Measurements from ENCODE around the gene SNX14.

SNX14 gene

DNA sequence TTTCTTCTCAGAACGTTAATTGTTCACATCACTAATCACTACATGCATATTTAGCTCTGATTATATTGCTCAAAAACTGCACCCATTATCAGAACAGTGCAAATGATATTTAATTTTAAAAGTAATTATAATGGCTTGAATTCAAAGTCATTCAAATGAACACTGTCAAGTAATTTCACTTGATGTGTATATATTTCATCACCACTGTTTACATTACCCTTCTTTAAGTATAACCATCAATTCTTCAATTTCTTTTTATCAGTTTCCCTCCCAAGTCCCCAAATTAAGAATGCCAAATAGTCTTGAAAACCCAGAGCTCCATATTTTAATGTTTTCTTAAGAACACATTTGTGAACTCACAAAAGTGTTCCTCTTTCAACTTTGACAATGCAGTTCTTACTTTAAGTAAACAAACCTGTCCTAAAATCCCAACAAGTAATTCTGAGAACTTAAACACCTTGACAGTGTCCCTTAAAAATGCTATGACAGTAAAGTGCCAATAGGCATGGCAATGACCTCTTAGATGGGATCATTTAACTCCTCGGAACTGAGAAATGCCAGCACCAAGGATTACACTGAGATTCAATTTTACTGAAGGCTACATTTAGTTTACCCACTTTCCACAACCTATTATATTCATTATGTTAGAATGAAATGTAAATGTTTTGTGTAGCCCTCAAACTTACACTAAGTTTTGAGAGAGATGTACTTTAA is 16.7 kb upstream of the SNX14 start:
- no peaks in the 10 kb centered on the region for H3K9me2 ChIP-seq (replicated peaks; ENCODE audit: insufficient read depth, low read length)
- no peak overlapping the region for H3K4me2 ChIP-seq (ENCODE audit: low read depth, low read length)
- DNase-seq, result no peak
- no peaks in the 10 kb centered on the region for H4K20me1 ChIP-seq (ENCODE audit: insufficient read depth, low read length)
- TF ChIP-seq EZH2 (optimal IDR thresholded peaks at IDR 0.05; ENCODE audit: low read depth, low read length), result no peak
- TF ChIP-seq CTCF (IDR thresholded peaks at IDR 0.05; ENCODE audit: low read length), result no peak
- no peak for TF ChIP-seq EZH2phosphoT487 (IDR thresholded peaks at IDR 0.05; ENCODE audit: low read length)
- H3K9ac ChIP-seq (ENCODE audit: low read length), result no peak overlapping the region
- H3K4me3 ChIP-seq (ENCODE audit: low read length), result no peak overlapping the region
- no peaks in the 10 kb centered on the region for H3K27me3 ChIP-seq (replicated peaks; ENCODE audit: insufficient read depth, low read length)
- H3K9me3 ChIP-seq (replicated peaks; ENCODE audit: insufficient read depth, low read length), result no peaks in the 10 kb centered on the region
- H3K27ac ChIP-seq (ENCODE audit: low read length), result no peak overlapping the region
- peaks cover 6% of the 10 kb centered on the region; the same call in 1 of the 2 replicates for H3F3A ChIP-seq (ENCODE audit: insufficient read depth, low read length)
- no peak overlapping the region for H2AFZ ChIP-seq (ENCODE audit: low read length)
- peaks cover 29% of the 10 kb centered on the region for H3K79me2 ChIP-seq (ENCODE audit: low read length)
- H3K36me3 ChIP-seq (replicated peaks; ENCODE audit: insufficient read depth, low read length), result peaks cover 7% of the 10 kb centered on the region
- no peaks in the 10 kb centered on the region for H3K4me1 ChIP-seq (ENCODE audit: low read length)

GRCh38 chr6:85602100-85602499 is 8.4 kb upstream of the SNX14 start:
- no peak for DNase-seq
- Histone ChIP-seq H4K20me1 (ENCODE audit: insufficient read depth, low read length) (no peaks in the 10 kb centered on the region), H3K9me2 (replicated peaks; ENCODE audit: insufficient read depth, low read length) (no peaks in the 10 kb centered on the region), H3K4me1 (ENCODE audit: low read length) (no peaks in the 10 kb centered on the region), H3K27ac (ENCODE audit: low read length) (no peak overlapping the region), H3K9me3 (replicated peaks; ENCODE audit: insufficient read depth, low read length) (no peaks in the 10 kb centered on the region), H3K4me2 (ENCODE audit: low read depth, low read length) (no peak overlapping the region), H2AFZ (ENCODE audit: low read length) (no peak overlapping the region), H3K4me3 (ENCODE audit: low read length) (no peak overlapping the region), H3K79me2 (ENCODE audit: low read length) (no peaks in the 10 kb centered on the region), H3F3A (ENCODE audit: insufficient read depth, low read length) (peaks cover 4% of the 10 kb centered on the region), H3K9ac (ENCODE audit: low read length) (no peak overlapping the region), H3K36me3 (replicated peaks; ENCODE audit: insufficient read depth, low read length) (peaks cover 3% of the 10 kb centered on the region; the same call in 1 of the 2 replicates), H3K27me3 (replicated peaks; ENCODE audit: insufficient read depth, low read length) (no peaks in the 10 kb centered on the region)
- TF ChIP-seq EZH2 (optimal IDR thresholded peaks at IDR 0.05; ENCODE audit: low read depth, low read length) (no peak), EZH2phosphoT487 (IDR thresholded peaks at IDR 0.05; ENCODE audit: low read length) (no peak), CTCF (IDR thresholded peaks at IDR 0.05; ENCODE audit: low read length) (no peak)

DNA sequence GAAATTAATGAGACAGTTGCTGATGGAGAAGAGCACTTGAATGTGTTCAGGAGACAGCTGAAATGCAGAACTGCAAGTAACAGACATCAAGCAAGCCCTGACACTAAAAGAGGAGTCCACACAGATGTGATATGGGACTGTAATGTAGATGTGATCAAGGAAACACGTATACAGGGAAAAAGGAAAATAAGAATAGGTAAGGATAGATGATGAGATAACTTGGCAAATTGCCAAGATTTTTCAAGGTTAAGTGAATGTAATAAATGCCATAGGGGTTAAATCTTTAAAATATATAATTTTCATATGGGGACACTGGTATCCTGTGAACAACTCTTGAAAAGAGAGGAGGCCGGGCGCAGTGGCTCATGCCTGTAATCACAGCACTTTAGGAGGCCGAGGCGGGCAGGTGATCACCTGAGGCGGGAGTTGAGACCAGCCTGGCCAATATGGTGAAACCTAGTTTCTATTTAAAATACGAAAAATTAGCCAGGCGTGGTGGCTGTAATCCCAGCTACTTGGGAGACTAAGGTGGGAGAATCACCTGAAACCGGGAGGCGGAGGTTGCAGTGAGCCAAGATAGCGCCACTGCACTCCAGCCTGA is 7.2 kb upstream of the SNX14 start:
- Histone ChIP-seq H3K4me3 (ENCODE audit: low read length) (no peak overlapping the region), H3K4me2 (ENCODE audit: low read depth, low read length) (no peak overlapping the region), H3K27ac (ENCODE audit: low read length) (no peak overlapping the region), H3K27me3 (replicated peaks; ENCODE audit: insufficient read depth, low read length) (no peaks in the 10 kb centered on the region), H3F3A (ENCODE audit: insufficient read depth, low read length) (peaks cover 14% of the 10 kb centered on the region), H2AFZ (ENCODE audit: low read length) (no peak overlapping the region), H3K79me2 (ENCODE audit: low read length) (no peaks in the 10 kb centered on the region), H3K9ac (ENCODE audit: low read length) (no peak overlapping the region), H3K9me2 (replicated peaks; ENCODE audit: insufficient read depth, low read length) (no peaks in the 10 kb centered on the region), H3K4me1 (ENCODE audit: low read length) (peaks cover 1% of the 10 kb centered on the region; the same call in 1 of the 2 replicates), H3K36me3 (replicated peaks; ENCODE audit: insufficient read depth, low read length) (no peaks in the 10 kb centered on the region; the same call in 1 of the 2 replicates), H4K20me1 (ENCODE audit: insufficient read depth, low read length) (no peaks in the 10 kb centered on the region), H3K9me3 (replicated peaks; ENCODE audit: insufficient read depth, low read length) (no peaks in the 10 kb centered on the region)
- DNase-seq, result no peak
- TF ChIP-seq CTCF (IDR thresholded peaks at IDR 0.05; ENCODE audit: low read length) (no peak), EZH2phosphoT487 (IDR thresholded peaks at IDR 0.05; ENCODE audit: low read length) (no peak), EZH2 (optimal IDR thresholded peaks at IDR 0.05; ENCODE audit: low read depth, low read length) (no peak)

All from MM.1S (cell line).